ENCODE data around the gene DHCR24. TPM values are rescaled to one million over a fixed set of nuclear protein-coding genes. Genes with fewer than 3 reads are reported as not detected.

DHCR24 gene
- total RNA-seq, 1 donor from 2014 or later = 16.6 TPM

DNA sequence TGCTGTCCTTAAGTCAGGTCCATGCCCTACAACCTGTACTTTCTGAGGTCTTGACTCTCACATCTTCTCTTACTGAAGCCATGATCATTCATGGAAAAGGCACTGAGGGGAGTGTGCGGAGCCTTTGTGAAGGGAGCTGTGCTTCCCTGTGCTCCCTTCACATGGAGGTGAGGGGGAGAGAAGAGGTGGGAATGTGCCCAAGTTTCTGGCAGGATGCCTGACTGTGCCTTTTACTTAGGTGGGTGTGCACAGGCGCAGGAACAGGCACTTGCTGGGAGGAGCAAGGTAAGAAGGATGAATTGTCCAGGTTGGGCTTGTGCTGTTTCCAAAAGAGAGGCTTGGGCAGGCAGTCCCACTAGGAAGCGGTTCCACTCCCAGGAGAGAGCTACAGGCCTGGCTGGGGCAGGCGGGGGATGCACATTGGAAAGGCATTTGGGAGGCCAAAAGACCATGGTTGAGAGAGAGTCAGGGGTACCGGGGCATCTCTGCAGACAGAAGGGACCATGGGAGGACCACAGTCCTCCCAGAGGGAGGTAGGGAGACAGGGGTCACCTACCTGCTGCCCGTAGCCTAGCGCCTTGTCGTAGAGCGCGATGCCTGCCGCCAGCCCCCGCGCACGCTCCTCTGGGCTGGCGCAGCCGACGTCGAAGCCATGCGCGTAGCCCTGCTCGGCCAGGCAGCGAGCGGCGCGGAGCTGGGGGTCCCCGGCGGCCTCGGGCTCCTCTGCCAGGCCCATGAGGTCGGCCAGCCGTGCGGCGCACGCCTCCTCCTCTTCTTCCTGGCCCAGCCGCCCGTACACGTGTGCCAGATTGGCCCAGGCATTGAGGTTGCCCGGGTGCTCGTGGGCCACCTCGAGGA is 86.7 kb downstream of the DHCR24 start:
- peaks cover 5% of the 10 kb centered on the region for H3K27me3 ChIP-seq
- H3K9me3 ChIP-seq = no peaks in the 10 kb centered on the region
- peak overlapping the region; percentile 18 to 64 for H3K4me3 ChIP-seq
- H3K36me3 ChIP-seq = no peaks in the 10 kb centered on the region
- H3K27ac ChIP-seq = no peak overlapping the region
- H3K4me1 ChIP-seq = peaks cover 6% of the 10 kb centered on the region in 2 donors
- TF ChIP-seq, protein P1, sequence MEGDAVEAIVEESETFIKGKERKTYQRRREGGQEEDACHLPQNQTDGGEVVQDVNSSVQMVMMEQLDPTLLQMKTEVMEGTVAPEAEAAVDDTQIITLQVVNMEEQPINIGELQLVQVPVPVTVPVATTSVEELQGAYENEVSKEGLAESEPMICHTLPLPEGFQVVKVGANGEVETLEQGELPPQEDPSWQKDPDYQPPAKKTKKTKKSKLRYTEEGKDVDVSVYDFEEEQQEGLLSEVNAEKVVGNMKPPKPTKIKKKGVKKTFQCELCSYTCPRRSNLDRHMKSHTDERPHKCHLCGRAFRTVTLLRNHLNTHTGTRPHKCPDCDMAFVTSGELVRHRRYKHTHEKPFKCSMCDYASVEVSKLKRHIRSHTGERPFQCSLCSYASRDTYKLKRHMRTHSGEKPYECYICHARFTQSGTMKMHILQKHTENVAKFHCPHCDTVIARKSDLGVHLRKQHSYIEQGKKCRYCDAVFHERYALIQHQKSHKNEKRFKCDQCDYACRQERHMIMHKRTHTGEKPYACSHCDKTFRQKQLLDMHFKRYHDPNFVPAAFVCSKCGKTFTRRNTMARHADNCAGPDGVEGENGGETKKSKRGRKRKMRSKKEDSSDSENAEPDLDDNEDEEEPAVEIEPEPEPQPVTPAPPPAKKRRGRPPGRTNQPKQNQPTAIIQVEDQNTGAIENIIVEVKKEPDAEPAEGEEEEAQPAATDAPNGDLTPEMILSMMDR (IDR thresholded peaks at IDR 0.05) = no peak
- intact Hi-C loops (cut with DNase I) = no loop called here
- DNase-seq (ENCODE audit: low spot score in 2 of 2) = no peak

Other genes starting within 250 kb of the DHCR24 start
- gene MROH7, start 245.4 kb downstream of the DHCR24 start, total RNA-seq = 2.0 TPM
- gene TTC4, start 171.3 kb downstream of the DHCR24 start, total RNA-seq = 20.6 TPM
- 0.43 TPM for gene PARS2, start 122.7 kb downstream of the DHCR24 start, total RNA-seq
- gene TTC22, start 85.9 kb downstream of the DHCR24 start, total RNA-seq = not detected
- gene TMEM61, start 93.4 kb upstream of the DHCR24 start, total RNA-seq = not detected
- gene BSND, start 111.7 kb upstream of the DHCR24 start, total RNA-seq = not detected
- not detected for gene PCSK9, start 152.4 kb upstream of the DHCR24 start, total RNA-seq